ENCODE data around the gene NIM1K.
"Not testable (repeated sequence)": the region's sequence is repeated elsewhere in the genome, so short reads cannot be mapped to it uniquely, and the experiment has no call there.

NIM1K gene

DNA sequence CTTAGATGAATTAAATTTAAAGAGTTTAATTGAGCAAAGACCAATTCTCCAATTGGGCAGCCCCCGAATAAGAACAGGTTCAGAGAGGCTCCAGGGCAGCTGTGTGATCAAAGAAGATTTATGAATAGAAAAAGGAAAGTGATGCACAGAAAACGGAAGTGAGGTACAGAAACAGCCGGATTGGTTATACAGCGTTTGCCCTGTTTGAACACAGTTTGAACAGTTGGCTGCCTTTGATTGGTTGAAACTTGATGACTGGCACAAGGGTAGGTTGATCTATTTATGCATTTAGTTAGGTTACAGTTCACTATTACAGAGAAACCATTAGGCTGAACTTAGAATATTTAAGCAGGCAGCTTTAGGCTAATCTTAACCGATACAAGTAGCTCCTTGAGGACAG, 29.5 kb downstream of the NIM1K start:
- DNase-seq = no peak
- intact Hi-C loops (cut with DNase I) = no loop called here

DNA sequence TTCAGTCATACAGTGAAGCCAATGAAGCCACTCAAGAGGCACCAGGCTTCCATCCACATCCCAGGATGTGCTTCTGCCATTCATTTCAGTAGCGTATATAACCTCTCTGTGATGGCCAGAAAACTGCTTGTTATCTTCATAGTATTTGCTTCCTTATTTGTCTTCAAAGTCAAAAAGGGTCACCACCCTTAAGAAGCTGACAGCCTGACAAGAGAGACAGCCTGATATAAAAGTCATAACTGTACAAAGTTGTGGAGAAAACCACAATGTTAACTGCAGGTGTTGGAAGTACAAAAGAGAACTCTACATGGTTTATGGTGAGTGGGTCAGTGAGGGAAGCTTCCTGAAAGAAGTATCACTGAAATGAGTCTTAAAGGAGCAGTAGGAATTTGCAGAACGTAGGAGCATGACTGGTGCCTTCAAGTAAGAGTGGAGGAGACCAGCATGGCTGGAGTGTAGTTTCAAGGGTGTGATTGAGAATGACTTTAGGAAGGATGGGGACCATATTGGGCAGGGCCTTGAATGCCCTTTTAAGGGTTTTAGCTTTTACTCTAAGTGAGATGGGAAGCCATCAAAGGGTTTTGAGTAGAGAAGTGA, 33.7 kb downstream of the NIM1K start:
- DNase-seq = no peak
- intact Hi-C loops (cut with DNase I) = no loop called here

DNA sequence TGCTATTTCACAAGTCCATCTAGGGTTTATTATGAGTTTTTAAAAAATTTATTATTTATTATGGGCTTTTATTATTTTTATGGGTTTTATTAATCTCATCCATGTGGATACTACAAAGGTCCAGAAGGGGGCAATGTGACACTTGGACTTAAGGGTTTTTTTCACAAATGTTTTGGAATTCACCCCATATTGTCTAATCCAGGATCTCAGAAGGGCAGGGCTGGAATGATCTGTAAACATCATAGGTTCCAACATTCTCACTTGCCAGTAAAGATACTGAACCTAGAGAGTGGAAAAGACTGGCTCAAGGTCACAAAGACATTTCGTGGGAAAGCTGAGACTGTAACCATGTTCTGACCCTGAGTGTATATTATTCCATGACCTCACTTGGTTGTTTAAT, 35.6 kb downstream of the NIM1K start:
- intact Hi-C loops (cut with DNase I) = no loop called here
- no peak for DNase-seq

DNA sequence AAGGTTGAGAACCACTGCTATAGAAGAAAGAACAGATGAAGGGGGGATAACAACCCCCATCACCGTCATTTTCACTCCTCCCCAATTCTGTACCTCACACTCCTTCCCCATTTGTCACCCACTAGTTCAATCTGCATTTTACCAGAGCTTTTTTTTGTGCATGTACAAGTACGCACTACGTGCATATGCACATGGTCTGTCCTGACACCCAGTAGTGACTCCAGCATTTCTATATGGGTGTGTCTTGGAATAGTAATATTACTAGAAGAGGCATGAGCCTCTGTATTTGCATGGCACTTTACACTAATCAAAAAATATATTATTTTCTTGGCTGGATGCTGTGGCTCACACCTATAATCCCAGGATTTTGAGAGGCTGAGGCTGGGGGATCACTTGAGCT, 38.7 kb downstream of the NIM1K start:
- no peak for DNase-seq
- intact Hi-C loops (cut with DNase I) = no loop called here

DNA sequence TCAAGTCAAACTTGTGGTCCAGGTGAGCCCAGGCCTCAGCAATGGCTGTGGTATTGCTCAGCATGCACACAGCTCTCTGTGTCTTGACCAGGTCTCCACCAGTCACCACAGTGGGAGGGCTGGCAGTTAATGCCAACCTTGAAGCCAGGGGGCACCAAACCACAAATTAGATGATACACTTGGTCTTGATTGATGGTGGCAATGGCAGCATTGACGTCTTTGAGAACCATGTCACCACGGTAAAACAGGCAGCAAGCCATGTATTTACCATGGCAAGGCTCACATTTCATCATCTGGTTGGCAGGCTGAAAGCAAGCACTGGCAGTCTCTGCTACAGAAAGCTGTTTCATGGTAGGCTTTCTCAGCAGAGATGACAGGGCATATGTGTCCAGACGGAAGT, 40.0 kb downstream of the NIM1K start:
- intact Hi-C loops (cut with DNase I) = no loop called here
- no peak for DNase-seq

DNA sequence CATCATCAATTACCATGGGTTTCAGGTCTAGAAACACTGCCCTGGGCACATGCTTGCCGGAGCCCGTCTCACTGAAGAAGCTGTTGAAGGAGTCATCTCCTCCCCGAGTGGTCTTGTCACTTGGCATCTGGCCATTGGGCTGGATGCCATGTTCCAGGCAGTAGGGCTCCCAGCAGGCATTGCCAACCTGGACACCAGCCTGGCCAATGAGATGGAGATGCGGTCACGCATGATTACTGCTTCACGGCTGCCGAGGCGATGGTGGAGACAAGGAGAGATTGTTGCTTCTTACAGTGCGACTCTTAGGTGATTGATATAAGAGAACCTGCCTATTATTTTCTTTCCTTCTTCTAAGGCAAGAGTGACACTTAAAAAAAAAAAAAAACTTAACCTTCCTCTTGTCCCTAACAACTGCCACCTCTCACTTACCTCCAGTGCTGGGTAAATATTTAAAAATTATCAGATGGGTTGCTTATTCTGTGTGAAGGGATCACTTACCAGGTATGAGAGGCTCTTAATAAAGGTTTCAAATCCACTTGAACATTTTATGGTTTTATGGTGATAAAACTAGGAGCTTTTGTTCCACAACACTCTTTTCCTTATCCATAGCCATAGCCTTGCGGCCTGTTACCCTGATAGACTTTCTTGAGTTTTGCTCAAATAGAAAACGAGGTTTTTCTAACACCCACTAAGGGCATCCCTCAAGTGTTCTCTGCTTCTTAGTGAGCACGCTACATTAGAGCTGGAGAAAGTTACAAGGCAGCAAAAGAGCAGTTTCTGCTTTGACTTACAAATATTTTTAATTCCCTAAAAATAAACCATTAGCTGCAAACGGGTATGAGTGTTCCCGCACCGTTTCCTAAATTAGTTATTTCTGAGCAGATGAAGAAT, 41.2 kb downstream of the NIM1K start:
- DNase-seq = no peak
- intact Hi-C loops (cut with DNase I) = no loop called here

DNA sequence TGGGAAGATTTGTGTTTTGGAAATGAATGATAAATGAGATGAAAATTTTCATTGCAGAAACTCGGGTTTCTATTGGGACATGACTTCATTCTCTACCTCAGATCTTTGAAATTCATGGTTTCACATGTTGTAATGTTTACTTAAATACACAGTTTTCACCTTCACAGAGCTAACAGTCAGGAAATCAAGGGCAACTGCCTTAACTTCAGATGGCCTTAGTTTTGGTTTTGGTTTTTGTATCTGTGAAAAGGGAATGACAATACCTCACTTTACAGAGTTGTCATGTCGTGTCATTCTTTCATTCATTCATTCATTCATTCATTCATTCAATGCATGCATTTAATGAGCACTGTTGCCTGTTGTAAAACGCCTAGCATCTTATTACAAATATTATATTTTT, 41.9 kb downstream of the NIM1K start:
- intact Hi-C loops (cut with DNase I) = no loop called here

DNA sequence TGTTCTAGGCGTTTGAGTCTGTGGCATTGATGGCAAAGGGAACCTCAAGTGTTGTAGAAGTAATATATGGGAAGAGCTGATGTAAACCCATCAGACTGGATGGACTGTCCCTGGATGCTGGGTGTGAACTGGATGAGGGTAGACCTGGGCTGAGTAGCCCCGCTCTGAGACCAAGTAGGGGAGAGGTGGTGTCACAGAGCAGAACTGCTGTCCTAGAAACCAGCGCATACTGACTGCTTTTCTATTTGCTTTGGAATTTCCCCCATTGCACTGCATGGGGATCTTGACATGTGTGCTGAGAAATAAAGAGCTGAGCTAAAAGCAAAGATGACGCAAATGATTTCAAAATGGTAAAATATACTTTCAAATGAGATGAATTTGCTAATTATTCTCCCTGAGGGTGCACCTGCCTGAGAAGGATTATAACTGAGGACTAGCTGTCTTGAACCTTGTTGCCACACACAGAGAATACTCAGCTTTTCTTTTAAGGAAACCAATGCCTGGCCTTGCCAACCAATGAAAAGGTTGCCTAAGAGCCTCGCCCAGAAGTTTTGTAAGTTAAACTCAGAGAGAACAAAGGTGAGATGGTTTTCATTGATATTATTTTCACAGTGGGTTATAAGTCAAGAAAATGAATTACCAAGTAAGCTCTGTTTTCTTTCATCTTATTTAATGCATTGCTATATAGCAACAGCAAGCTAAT, 44.8 kb downstream of the NIM1K start:
- DNase-seq = no peak
- intact Hi-C loops (cut with DNase I) = no loop called here

More for the DNA sequence above, 41.9 kb downstream of the NIM1K start:
- no peak for DNase-seq

DNA sequence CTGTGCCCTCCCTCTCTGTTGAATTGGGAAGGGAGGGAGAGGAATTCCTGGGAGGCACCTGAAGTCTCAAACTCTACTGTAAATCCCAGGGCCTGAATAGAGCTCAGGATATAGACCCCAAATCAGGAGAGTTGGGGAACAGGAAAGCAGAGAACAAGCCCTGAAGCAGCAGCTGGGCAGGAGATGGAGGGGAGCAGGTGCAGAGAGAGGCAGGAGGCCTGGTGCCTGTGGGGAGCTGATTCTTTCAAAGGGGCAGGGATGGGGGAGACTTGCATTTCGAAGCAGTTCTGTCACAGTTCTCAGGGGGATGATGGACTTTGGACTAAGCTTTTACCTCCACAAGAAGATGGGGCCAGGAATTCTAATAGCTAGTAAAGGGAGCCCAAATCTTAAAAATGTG, 50.2 kb downstream of the NIM1K start:
- no peak for DNase-seq
- intact Hi-C loops (cut with DNase I) = no loop called here

DNA sequence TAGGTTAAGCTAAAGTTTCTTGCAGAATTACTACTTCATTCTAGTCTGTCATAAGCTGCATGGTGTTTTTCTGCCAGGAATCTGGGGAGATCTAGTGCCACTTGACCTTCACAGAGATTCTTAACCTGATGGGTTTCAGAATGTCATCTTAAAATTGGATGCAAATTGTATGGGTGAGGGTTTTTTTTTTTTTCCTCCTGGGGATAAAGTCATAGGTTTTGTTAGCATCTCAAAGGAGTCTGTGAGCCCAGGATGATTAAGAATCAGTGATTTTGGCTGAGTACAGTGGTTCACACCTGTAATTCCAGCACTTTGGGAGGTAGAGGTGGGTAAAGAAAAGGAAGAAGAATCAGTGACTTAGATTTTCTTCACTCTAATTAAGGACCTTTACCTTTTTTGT, 51.2 kb downstream of the NIM1K start:
- no peak for DNase-seq
- intact Hi-C loops (cut with DNase I) = no loop called here

DNA sequence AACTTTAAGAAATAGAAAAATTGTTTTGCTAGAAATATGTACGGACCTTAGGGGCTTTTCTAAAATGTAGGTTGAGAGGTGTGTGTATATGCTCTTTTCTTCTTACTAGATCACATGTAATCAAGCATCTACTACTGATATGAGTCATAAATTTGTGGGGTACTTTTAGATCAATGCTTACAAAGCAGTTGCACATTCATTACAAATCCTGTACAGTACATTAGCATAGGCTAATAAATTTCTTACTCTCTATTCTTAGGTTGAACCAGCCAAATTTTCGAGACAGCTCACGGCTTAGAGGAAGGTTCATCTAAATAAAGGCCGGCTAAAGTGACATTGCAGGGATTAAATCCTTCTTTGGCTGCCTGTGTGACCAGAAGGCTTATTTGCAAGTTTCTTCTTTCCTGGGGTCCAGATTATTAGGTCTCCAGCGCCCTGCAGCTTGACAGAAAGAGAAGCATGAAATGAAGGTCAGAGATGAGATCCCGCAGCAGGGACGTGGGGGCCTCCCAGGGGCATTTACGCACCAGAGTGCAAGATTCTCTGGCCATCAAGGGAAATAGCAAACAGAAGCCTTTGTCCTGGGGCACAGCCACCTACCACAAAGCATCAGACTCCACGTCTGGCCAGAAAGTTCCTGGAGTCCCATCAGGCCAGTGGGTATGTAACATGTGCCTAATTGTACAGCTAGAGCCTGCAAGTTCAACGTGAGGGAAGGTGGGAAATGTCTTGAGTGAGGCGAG, 53.0 kb downstream of the NIM1K start:
- intact Hi-C loops (cut with DNase I) = no loop called here

DNA sequence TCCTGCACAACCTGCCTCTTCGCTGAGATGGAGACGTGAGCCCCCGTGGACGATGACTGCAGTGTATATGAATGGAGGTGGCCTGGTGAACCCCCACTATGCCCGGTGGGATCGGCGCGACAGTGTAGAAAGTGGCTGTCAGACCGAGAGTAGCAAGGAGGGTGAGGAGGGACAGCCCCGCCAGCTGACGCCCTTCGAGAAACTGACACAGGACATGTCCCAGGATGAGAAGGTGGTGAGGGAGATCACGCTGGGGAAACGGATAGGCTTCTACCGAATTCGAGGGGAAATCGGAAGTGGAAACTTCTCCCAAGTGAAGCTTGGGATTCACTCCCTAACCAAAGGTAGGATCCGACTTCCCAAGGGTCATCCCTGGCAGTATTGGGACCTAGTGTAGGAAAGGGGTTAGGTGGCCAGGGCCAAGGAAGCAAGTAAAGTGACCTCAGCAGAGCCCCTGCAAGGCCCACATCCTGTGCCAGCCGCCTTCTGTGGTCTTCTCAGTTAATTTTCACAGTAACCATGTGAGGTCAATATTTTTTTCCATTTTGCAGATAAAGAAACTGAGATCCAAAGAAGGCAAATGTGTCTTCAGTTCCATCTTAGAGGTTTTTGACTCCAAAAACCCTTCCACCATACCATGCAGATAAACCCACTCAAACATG, 53.8 kb downstream of the NIM1K start:
- intact Hi-C loops (cut with DNase I) = no loop called here
- DNase-seq = no peak

More for the DNA sequence above, 53.0 kb downstream of the NIM1K start:
- no peak for DNase-seq

DNA sequence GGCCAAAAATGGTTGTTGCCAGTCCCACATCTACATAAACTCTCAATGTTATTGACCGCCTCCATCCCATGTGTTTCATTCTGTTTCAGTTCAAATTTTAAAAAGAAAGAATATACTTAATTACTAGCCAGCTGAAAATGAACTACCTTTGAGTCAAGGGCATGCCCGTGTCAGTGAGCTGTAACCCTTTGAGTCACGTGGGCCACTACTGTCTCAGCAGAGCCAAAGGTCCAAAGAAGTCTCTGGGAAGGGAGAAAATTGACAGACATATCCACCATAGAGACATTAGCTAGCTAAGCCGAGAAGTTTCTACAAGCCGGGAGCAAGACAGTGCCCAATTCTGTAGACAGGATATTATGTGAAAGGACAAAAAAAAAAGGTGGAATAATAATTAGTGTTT, 59.7 kb downstream of the NIM1K start:
- intact Hi-C loops (cut with DNase I) = no loop called here
- DNase-seq = no peak

DNA sequence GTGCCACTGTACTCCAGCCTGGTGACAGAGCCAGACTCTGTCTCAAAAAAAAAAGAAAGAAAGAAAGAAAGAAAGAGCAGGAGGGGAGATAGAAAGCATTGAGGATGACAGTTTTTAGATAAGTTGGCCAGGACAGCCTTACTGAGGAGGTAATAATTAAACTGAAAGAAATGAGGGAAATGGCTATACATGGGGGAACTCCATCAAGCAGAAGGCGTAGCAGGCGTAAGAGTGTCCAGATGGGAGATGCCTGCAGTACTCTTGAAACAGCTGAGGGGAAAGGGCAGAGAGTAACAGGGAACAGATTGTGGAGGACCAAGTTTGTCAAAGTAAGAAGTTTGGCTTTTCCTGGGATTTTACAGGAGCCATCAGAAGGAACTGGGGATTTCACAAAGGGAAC, 63.7 kb downstream of the NIM1K start:
- intact Hi-C loops (cut with DNase I) = no loop called here
- no peak for DNase-seq

DNA sequence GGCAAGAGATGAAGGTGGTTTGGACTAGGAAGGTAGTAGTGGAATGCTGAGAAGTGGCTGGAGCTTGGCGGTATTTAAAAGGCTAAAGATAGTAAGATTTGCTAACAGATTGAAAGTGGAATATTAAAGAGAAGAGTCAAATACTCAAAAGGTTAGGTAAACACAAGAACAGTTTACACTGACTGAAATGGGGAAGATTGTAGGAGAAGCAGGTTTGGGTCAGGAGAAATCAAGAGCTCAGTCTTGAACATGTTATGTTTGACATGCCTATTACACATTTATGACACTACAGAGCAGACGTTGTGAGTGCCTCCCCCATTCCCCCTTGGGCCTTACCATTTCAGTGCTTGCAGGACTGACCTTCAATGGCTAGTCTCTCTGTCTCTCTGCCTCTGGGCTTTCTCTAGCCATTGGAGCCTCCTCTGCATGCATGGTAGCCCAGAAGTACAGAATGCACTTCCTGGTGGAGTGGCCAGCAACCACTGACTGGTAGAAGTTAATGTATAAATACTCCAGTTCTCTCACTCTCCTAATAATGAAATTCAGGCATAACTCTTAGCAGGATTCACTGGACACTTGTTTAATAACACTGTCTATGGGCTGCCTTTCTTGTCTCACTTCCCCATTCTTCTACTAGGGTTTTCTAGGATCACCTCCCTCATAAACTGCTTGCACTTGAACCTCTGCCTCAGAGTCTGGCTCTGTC, 64.4 kb downstream of the NIM1K start:
- intact Hi-C loops (cut with DNase I) = no loop called here
- DNase-seq = no peak

DNA sequence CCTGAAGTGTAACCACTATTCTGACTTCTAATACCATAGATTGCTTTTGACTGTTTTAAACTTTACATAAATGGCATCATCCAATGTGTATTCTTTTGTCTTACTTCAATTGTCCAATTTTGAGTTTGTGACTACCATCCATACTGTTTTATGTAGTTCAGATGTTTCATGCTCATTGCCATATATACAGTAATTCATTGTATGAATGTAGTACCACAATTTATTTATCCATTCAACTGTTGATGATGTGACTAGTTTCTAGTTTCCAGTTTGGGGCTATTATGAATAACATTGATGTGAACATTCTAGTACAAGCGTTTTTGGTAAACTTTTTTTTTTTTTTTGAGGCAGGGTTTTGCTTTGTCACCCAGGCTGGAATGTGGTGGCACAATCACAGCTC, 66.1 kb downstream of the NIM1K start:
- DNase-seq = no peak
- intact Hi-C loops (cut with DNase I) = no loop called here

DNA sequence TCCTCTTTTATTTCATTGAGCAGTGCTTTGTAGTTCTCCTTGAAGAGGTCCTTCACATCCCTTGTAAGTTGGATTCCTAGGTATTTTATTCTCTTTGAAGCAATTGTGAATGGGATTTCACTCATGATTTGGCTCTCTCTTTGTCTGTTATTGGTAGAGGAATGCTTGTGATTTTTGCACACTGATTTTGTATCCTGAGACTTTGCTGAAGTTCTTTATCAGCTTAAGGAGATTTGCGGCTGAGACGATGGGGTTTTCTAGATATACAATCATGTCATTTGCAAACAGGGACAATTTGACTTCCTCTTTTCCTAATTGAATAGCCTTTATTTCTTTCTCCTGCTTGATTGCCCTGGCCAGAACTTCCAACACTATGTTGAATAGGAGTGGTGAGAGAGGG, 70.2 kb downstream of the NIM1K start:
- intact Hi-C loops (cut with DNase I); DNase-seq: not testable (repeated sequence)

DNA sequence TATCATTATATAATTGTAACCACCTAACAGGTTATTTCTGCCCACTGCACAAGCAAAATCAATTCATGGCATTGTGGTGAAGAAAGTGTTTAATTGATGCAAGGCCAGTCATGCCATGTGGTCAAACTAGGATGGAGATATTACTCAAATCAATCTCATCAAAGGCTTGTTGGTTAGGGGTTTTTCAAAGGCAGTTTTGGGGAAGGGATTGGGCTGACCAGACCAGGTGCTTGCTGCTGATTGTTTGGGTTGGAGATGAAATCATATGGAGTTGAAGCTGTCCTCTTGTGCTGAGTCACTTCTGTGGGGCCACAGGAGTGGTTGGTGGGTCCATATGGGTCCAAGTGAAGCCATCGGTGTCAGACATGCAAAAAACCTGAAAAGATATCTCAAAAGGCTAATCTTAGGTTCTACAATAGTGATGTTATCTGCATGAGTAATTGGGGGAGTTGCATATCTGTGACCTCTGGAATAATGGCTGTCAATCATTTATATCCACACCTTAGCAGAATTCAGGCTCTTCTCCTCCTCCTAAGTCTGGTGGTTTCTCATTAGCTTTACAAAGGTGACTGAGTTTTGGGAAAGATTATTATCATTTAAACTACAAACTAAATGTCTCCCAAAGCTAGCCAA, 76.3 kb downstream of the NIM1K start:
- intact Hi-C loops (cut with DNase I) = no loop called here
- no peak for DNase-seq

DNA sequence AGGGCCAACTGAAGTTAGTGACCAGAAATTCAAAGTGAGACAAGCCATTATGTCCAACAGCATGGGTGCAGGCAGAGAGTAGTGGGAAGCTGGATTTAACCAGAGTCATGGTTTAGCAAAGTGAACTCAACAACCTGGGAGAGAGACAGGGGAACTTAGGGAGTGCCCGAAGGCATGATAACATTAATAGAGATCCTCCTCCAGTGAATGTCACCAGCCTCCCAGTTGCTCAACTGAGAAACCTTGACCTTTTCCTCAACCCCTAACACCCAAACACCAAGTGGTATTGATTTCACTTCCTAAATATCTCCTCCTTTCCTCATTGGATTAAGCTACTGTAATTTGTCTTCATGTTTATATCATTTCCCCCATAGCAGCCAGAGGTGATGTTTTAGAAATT, 78.6 kb downstream of the NIM1K start:
- no peak for DNase-seq
- intact Hi-C loops (cut with DNase I) = no loop called here
